Left renal pelvis (tissue), 4 donors: ENCODE data around the gene GRM4. TPM values are rescaled to one million over a fixed set of nuclear protein-coding genes. Genes with fewer than 3 reads are reported as not detected.

Source experiments
- DNase-seq, 4 donors: peaks; one replicate each; pipeline ENCODE4 v3.0.0-alpha.2; 2013; ENCODE audit warnings: low read depth in 4 of 4, low spot score in 3 of 4
- polyA plus RNA-seq, 4 donors: library from polyadenylated mRNA; unstranded; fragments of 120-200 nt; gene quantifications; one replicate each; pipeline ENCODE4 v1.2.1, GENCODE V29; 2013; ENCODE audit not compliant: insufficient read length in 4 of 4

The GRM4 gene
- polyA plus RNA-seq, 4 donors = 0.47 to 0.61 (median 0.50) TPM

- DNase-seq = no peak
These were observed 32.4 kb downstream of the GRM4 start for GRCh38 chr6:34113532-34113931.

- DNase-seq = no peak
These were observed 33.8 kb downstream of the GRM4 start for GRCh38 chr6:34112126-34112525.

GRCh38 chr6:34110610-34111009 lies 35.3 kb downstream of the GRM4 start:
- DNase-seq = no peak

- no peak for DNase-seq
These were observed 37.7 kb downstream of the GRM4 start for GRCh38 chr6:34108176-34108575.

- DNase-seq = no peak
These were observed 39.0 kb downstream of the GRM4 start for GRCh38 chr6:34106900-34107299.

- DNase-seq = no peak
These were observed 39.5 kb downstream of the GRM4 start for GRCh38 chr6:34106421-34106820.

GRCh38 chr6:34104628-34105027 lies 41.3 kb downstream of the GRM4 start:
- no peak for DNase-seq

GRCh38 chr6:34104186-34104585 lies 41.7 kb downstream of the GRM4 start:
- DNase-seq = no peak

- no peak for DNase-seq
These were observed 42.6 kb downstream of the GRM4 start for GRCh38 chr6:34103321-34103720.

GRCh38 chr6:34102696-34103095 lies 43.2 kb downstream of the GRM4 start:
- DNase-seq = no peak

GRCh38 chr6:34102099-34102656 lies 43.7 kb downstream of the GRM4 start:
- DNase-seq = no peak

GRCh38 chr6:34100788-34101187 lies 45.1 kb downstream of the GRM4 start:
- no peak for DNase-seq

- DNase-seq = no peak
These were observed 46.0 kb downstream of the GRM4 start for GRCh38 chr6:34099878-34100277.

- DNase-seq = no peak
These were observed 47.6 kb downstream of the GRM4 start for GRCh38 chr6:34098045-34098936.

- no peak for DNase-seq
These were observed 49.1 kb downstream of the GRM4 start for GRCh38 chr6:34096814-34097213.

- DNase-seq = no peak
These were observed 49.7 kb downstream of the GRM4 start for GRCh38 chr6:34096193-34096592.

GRCh38 chr6:34095741-34096140 lies 50.1 kb downstream of the GRM4 start:
- no peak for DNase-seq

GRCh38 chr6:34095136-34095505 lies 50.8 kb downstream of the GRM4 start:
- no peak for DNase-seq

GRCh38 chr6:34094474-34095135 lies 51.3 kb downstream of the GRM4 start:
- DNase-seq = no peak

- no peak for DNase-seq
These were observed 51.9 kb downstream of the GRM4 start for GRCh38 chr6:34093854-34094430.

GRCh38 chr6:34093206-34093605 lies 52.7 kb downstream of the GRM4 start:
- DNase-seq = no peak
